PC-3 (cell line): ENCODE measurements around the gene CLASP1. TPM values are rescaled to one million over a fixed set of nuclear protein-coding genes. Genes with fewer than 3 reads are reported as not detected.

Experiments used
- ATAC-seq: fragments of 200-7000 bp; cut with Tn5 transposase; 2 replicates; pipeline ENCODE4 v1.9.1; 2020; ENCODE audit warnings: mild to moderate bottlenecking, moderate library complexity
- BruUV-seq: library from RNA; stranded (reverse); fragments of 400-500 nt; replicated peaks from 2 replicates; lab custom pipeline; 2021; lab: Mats Ljungman, UMichigan
- CTCF ChIA-PET: fragments of 300-600 bp; sonication (Branson Sonifier 250); formaldehyde crosslinking; loops from one replicate; lab custom pipeline; 2022; ENCODE audit warnings: antibody characterized with exemption; lab: Charles Lee
- POLR2A ChIA-PET: fragments of 300-600 bp; sonication (Branson Sonifier 250); formaldehyde crosslinking; loops from one replicate; lab custom pipeline; 2022; ENCODE audit warnings: antibody characterized with exemption; ENCODE audit not compliant: unreplicated experiment; lab: Charles Lee
- DNase-seq: peaks from one replicate; pipeline ENCODE4 v3.0.0-alpha.2; 2015
- H2AFZ ChIP-seq: fragments of 300-600 bp; sonication (generic); 2 replicates; pipeline ENCODE4 v1.6.0; 2016; ENCODE audit warnings: antibody characterized with exemption, low read length
- H3F3A ChIP-seq: fragments of 300-600 bp; sonication (generic); one replicate; pipeline ENCODE4 v1.6.0; 2017; ENCODE audit warnings: antibody characterized with exemption, low read length, control low read depth, mild to moderate bottlenecking; ENCODE audit not compliant: unreplicated experiment
- H3K27ac ChIP-seq: fragments of 300-600 bp; sonication (generic); 2 replicates; pipeline ENCODE4 v1.5.1; 2016; ENCODE audit warnings: mild to moderate bottlenecking, low read length
- H3K27me3 ChIP-seq: fragments of 300-600 bp; sonication (generic); 2 replicates; pipeline ENCODE4 v1.6.1; 2016; ENCODE audit warnings: low read length, mixed read lengths
- H3K36me3 ChIP-seq: fragments of 300-600 bp; sonication (generic); 2 replicates; pipeline ENCODE4 v1.6.1; 2016; ENCODE audit warnings: low read depth, mixed run types, low read length, mixed read lengths
- H3K4me1 ChIP-seq: fragments of 300-600 bp; sonication (generic); 2 replicates; pipeline ENCODE4 v1.5.1; 2016; ENCODE audit warnings: low read length; ENCODE audit not compliant: insufficient read depth
- H3K4me2 ChIP-seq: fragments of 300-600 bp; sonication (generic); 2 replicates; pipeline ENCODE4 v1.6.0; 2016; ENCODE audit warnings: low read length
- H3K4me3 ChIP-seq: fragments of 300-600 bp; sonication (generic); 2 replicates; pipeline ENCODE4 v1.5.1; 2016; ENCODE audit warnings: mild to moderate bottlenecking, low read length, mixed read lengths
- H3K79me2 ChIP-seq: fragments of 300-600 bp; sonication (generic); 2 replicates; pipeline ENCODE4 v1.6.1; 2017; ENCODE audit warnings: low read length, mixed read lengths
- H3K9ac ChIP-seq: fragments of 300-600 bp; sonication (generic); 2 replicates; pipeline ENCODE4 v1.6.0; 2016; ENCODE audit warnings: mild to moderate bottlenecking, low read length
- H3K9me2 ChIP-seq: fragments of 300-600 bp; sonication (generic); replicated peaks from 2 replicates; pipeline ENCODE4 v1.6.1; 2016; ENCODE audit warnings: mixed run types, low read length, mixed read lengths
- H3K9me3 ChIP-seq: fragments of 300-600 bp; sonication (generic); 2 replicates; pipeline ENCODE4 v1.6.1; 2016; ENCODE audit warnings: low read length, mixed read lengths
- H4K20me1 ChIP-seq: fragments of 300-600 bp; sonication (generic); 2 replicates; pipeline ENCODE4 v1.6.1; 2016; ENCODE audit warnings: low read length, mixed read lengths
- EZH2 ChIP-seq: fragments of 300-600 bp; sonication (generic); IDR thresholded peaks from one replicate; pipeline ENCODE4 v1.6.1; 2017; ENCODE audit warnings: antibody characterized with exemption, mild to moderate bottlenecking, low read length; ENCODE audit not compliant: unreplicated experiment
- EZH2phosphoT487 ChIP-seq: fragments of 300-600 bp; sonication (generic); IDR thresholded peaks from 2 replicates; pipeline ENCODE4 v1.6.1; 2018; ENCODE audit warnings: mild to moderate bottlenecking, antibody characterized with exemption, low read length, borderline replicate concordance
- intact Hi-C: fragments of 100-400 bp; cut with micrococcal nuclease; formaldehyde crosslinking; loops from 2 replicates; pipeline ENCODE4 v1.9.0; 2023
- total RNA-seq: library from RNA; depleted of rRNA; stranded (reverse); fragments of >200 nt; gene quantifications from 2 replicates; pipeline ENCODE4 v1.2.3, GENCODE V29; 2014
- TF ChIP-seq, protein P1 (sequence below): fragments of 300-600 bp; sonication (generic); conservative IDR thresholded peaks from 2 replicates; pipeline ENCODE4 v1.5.1; 2017; ENCODE audit warnings: antibody characterized with exemption, low read depth, mild to moderate bottlenecking, low read length

Gene CLASP1
- total RNA-seq, 1 experiment from 2014 or later: 24.3 TPM

DNA sequence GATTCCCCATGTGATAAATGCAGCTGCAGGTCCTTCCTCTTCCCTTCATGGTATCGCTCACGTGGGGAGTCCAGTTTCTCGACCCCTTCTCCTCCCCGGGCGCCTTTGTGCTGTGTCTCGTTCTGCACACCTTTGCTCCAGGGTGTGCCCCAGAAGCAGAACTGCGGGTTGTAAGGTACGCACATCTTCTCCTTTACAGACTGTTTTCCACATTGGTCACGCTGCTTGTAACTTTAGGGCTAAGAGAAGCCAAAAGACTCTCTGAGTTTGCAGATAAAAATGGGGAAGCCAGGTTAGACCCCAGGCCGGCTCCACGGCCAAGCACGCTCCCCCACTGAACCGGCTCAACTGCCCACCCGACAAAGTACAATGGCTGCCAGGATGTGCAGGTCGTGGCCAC lies 318.3 kb downstream of the CLASP1 start:
- Histone ChIP-seq H3F3A (no peaks in the 10 kb centered on the region), H3K27ac (no peak overlapping the region), H3K4me3 (no peak overlapping the region), H3K79me2 (no peaks in the 10 kb centered on the region), H3K4me1 (no peaks in the 10 kb centered on the region), H3K36me3 (no peaks in the 10 kb centered on the region), H3K9ac (no peak overlapping the region), H3K9me2 (no peaks in the 10 kb centered on the region), H3K9me3 (no peaks in the 10 kb centered on the region), H2AFZ (no peak overlapping the region), H4K20me1 (no peaks in the 10 kb centered on the region), H3K27me3 (no peaks in the 10 kb centered on the region), H3K4me2 (no peak overlapping the region)
- BruUV-seq: no TSS peak
- TF ChIP-seq EZH2 (no peak), EZH2phosphoT487 (no peak)
- TF ChIP-seq, protein P1, sequence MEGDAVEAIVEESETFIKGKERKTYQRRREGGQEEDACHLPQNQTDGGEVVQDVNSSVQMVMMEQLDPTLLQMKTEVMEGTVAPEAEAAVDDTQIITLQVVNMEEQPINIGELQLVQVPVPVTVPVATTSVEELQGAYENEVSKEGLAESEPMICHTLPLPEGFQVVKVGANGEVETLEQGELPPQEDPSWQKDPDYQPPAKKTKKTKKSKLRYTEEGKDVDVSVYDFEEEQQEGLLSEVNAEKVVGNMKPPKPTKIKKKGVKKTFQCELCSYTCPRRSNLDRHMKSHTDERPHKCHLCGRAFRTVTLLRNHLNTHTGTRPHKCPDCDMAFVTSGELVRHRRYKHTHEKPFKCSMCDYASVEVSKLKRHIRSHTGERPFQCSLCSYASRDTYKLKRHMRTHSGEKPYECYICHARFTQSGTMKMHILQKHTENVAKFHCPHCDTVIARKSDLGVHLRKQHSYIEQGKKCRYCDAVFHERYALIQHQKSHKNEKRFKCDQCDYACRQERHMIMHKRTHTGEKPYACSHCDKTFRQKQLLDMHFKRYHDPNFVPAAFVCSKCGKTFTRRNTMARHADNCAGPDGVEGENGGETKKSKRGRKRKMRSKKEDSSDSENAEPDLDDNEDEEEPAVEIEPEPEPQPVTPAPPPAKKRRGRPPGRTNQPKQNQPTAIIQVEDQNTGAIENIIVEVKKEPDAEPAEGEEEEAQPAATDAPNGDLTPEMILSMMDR: no peak
- DNase-seq (no peak), ATAC-seq (no peak)
- ChIA-PET POLR2A (no interaction called here), CTCF (no interaction called here)
- intact Hi-C loops: no loop called here

DNA sequence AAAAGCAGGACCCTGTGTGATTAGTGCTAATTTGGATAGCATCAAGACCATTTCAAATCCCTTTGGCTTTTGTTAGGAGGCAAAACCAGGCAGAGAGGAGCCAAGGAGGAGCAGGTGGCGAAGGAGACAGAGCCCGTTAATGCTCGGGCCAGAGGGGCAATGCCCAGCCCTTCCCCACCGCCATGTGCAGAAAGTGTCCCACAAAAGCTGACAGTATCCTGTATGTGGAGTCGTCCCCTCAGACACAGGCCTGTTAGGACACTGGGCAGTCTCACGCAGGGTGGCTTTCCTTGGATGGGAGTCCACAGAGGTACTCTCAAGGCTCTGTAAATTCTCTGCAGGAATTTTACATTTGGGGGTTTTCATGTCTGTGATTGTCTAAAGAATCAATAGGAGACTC lies 319.5 kb downstream of the CLASP1 start:
- TF ChIP-seq EZH2phosphoT487: no peak
- TF ChIP-seq, protein P1: no peak
- TF ChIP-seq EZH2: no peak
- Histone ChIP-seq H3K9me2 (no peaks in the 10 kb centered on the region), H3K9ac (no peak overlapping the region), H3F3A (no peaks in the 10 kb centered on the region), H4K20me1 (no peaks in the 10 kb centered on the region), H3K9me3 (no peaks in the 10 kb centered on the region), H3K4me3 (no peak overlapping the region), H2AFZ (no peak overlapping the region), H3K4me1 (no peaks in the 10 kb centered on the region), H3K27ac (no peak overlapping the region), H3K79me2 (no peaks in the 10 kb centered on the region), H3K27me3 (no peaks in the 10 kb centered on the region), H3K36me3 (no peaks in the 10 kb centered on the region), H3K4me2 (no peak overlapping the region)
- DNase-seq (no peak), ATAC-seq (no peak)
- POLR2A ChIA-PET: no interaction called here
- BruUV-seq: no TSS peak
- CTCF ChIA-PET: no interaction called here
- intact Hi-C loops: no loop called here

DNA sequence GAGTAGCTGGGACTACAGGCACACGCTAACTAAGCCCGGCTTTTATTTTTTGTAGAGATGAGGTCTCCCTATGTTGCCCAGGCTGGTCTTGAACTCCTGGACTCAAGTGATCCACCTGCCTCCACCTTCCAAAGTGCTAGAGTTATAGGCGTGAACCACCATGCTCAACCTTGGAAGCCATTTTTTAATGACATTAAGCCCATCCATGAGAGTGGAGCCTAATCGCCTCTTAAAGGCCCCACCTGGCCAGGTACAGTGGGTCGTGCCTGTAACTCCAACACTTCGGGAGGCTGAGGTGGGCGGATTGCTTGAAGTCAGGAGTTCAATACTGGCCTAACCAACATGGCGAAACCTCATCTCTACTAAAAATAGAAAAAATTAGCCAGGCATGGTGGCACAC lies 322.6 kb downstream of the CLASP1 start:
- CTCF ChIA-PET: no interaction called here
- H3K9me2 ChIP-seq: no peaks in the 10 kb centered on the region
- H3K9me3 ChIP-seq: no peaks in the 10 kb centered on the region
- POLR2A ChIA-PET: no interaction called here
- no peaks in the 10 kb centered on the region for H3K79me2 ChIP-seq
- no peak overlapping the region for H3K4me2 ChIP-seq
- no peaks in the 10 kb centered on the region for H3K36me3 ChIP-seq
- TF ChIP-seq, protein P1: no peak
- TF ChIP-seq EZH2phosphoT487 (no peak), EZH2 (no peak)
- H3K4me3 ChIP-seq: no peak overlapping the region
- no peaks in the 10 kb centered on the region for H3F3A ChIP-seq
- no peak overlapping the region for H3K27ac ChIP-seq
- no peak overlapping the region for H3K9ac ChIP-seq
- H3K4me1 ChIP-seq: no peaks in the 10 kb centered on the region
- H4K20me1 ChIP-seq: no peaks in the 10 kb centered on the region
- no TSS peak for BruUV-seq
- intact Hi-C loops: no loop called here
- no peak overlapping the region for H2AFZ ChIP-seq
- no peaks in the 10 kb centered on the region for H3K27me3 ChIP-seq
- no peak for DNase-seq
- ATAC-seq: no peak
